A673 (cell line): ENCODE measurements around the gene INCA1.

Experiments used
- EZH2 ChIP-seq: fragments of 200-600 bp; sonication (generic); IDR thresholded peaks from 2 replicates; pipeline ENCODE4 v1.6.1; 2017; ENCODE audit warnings: borderline replicate concordance, low read depth, mild to moderate bottlenecking, mixed read lengths, antibody characterized with exemption, low read length; ENCODE audit not compliant: poor library complexity, severe bottlenecking
- TF ChIP-seq, protein P1 (sequence below): fragments of 300-800, 200-600 bp; sonication (generic); conservative IDR thresholded peaks from 2 replicates; pipeline ENCODE4 v1.5.1; 2017; ENCODE audit warnings: low read depth, mild to moderate bottlenecking, antibody characterized with exemption, low read length, moderate library complexity, mixed read lengths

DNA sequence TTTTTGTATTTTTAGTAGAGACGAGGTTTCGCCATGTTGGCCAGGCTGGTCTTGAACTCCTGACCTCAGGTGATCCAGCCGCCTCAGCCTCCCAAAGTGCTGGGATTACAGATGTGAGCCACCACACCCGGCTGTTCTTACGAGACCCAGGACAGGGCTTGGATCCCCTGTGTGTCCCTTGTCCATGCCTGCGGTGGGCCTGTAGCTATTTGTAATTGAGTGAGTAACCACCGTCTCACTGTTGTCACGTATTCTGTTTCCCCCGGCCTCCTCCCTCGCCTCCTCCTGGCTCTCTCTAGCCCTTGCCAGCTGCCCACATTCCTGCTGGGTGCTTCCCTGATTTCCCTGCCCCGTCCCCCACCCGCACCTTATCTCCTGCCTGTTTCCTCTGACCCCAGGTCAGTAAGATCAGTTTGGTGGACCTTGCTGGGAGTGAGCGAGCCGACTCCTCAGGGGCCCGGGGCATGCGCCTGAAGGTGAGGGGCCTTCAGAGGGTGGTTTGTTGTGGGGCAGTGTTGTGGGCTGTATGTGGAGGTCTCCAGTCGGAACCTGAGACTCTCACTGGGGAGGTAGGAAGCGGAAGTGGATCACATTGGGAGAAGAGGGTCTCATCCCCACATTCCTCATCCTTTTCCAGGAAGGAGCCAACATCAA is 6.0 kb upstream of the INCA1 start:
- TF ChIP-seq, protein P1, sequence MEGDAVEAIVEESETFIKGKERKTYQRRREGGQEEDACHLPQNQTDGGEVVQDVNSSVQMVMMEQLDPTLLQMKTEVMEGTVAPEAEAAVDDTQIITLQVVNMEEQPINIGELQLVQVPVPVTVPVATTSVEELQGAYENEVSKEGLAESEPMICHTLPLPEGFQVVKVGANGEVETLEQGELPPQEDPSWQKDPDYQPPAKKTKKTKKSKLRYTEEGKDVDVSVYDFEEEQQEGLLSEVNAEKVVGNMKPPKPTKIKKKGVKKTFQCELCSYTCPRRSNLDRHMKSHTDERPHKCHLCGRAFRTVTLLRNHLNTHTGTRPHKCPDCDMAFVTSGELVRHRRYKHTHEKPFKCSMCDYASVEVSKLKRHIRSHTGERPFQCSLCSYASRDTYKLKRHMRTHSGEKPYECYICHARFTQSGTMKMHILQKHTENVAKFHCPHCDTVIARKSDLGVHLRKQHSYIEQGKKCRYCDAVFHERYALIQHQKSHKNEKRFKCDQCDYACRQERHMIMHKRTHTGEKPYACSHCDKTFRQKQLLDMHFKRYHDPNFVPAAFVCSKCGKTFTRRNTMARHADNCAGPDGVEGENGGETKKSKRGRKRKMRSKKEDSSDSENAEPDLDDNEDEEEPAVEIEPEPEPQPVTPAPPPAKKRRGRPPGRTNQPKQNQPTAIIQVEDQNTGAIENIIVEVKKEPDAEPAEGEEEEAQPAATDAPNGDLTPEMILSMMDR: no peak
- no peak for TF ChIP-seq EZH2
